ENCODE data around the gene DNAJC17. TPM values are rescaled to one million over a fixed set of nuclear protein-coding genes. Genes with fewer than 3 reads are reported as not detected.

Gene DNAJC17
- total RNA-seq, 6 experiments from 2014 or later, result 25.9 to 39.9 (median 29.6) TPM

DNA sequence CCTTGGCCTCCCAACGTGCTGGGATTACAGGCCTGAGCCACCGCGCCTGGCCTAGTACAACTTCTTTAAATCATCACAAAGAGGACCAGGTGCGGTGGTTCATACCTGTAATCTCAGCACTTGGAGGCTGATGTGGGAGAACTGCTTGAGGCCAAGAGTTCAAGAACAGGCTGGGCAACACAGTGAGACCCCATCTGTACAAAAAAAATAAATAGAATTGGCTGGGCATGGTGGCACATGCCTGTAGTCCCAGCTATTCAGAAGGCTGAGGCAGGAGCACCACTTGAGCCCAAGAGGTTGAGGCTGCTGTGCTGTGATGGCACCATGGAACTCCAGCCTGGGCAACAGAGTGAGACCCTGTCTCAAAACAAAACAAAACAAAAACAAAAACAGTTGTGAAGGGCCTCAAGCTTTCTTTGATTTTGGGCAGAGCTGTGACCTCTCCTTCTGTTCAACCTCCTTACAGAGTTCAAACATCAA is 58.1 kb downstream of the DNAJC17 start:
- no peak for DNase-seq
- Mint-ChIP-seq H3K27ac (no peak overlapping the region), H3K27me3 (ENCODE audit: insufficient read depth) (peaks cover 4% of the 10 kb centered on the region), H3K4me3 (no peak overlapping the region), H3K4me1 (ENCODE audit: low read depth) (peaks cover 41% of the 10 kb centered on the region), H3K36me3 (ENCODE audit: low read depth) (peaks cover 4% of the 10 kb centered on the region; the same call in 1 of the 2 replicates), H3K9me3 (no peaks in the 10 kb centered on the region)
- TF ChIP-seq, protein P1, sequence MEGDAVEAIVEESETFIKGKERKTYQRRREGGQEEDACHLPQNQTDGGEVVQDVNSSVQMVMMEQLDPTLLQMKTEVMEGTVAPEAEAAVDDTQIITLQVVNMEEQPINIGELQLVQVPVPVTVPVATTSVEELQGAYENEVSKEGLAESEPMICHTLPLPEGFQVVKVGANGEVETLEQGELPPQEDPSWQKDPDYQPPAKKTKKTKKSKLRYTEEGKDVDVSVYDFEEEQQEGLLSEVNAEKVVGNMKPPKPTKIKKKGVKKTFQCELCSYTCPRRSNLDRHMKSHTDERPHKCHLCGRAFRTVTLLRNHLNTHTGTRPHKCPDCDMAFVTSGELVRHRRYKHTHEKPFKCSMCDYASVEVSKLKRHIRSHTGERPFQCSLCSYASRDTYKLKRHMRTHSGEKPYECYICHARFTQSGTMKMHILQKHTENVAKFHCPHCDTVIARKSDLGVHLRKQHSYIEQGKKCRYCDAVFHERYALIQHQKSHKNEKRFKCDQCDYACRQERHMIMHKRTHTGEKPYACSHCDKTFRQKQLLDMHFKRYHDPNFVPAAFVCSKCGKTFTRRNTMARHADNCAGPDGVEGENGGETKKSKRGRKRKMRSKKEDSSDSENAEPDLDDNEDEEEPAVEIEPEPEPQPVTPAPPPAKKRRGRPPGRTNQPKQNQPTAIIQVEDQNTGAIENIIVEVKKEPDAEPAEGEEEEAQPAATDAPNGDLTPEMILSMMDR (IDR thresholded peaks at IDR 0.05), result no peak

- Mint-ChIP-seq H3K9me3 (no peaks in the 10 kb centered on the region), H3K4me3 (no peak overlapping the region), H3K36me3 (ENCODE audit: low read depth) (peaks cover 4% of the 10 kb centered on the region; the same call in 1 of the 2 replicates), H3K27ac (peak overlapping the region; percentile 18), H3K27me3 (ENCODE audit: insufficient read depth) (peaks cover 7% of the 10 kb centered on the region), H3K4me1 (ENCODE audit: low read depth) (peaks cover 38% of the 10 kb centered on the region)
- TF ChIP-seq, protein P1 (IDR thresholded peaks at IDR 0.05), result no peak
- no peak for DNase-seq
These were observed 59.3 kb downstream of the DNAJC17 start for GRCh38 chr15:40747685-40748631.

GRCh38 chr15:40746916-40747418 is 60.3 kb downstream of the DNAJC17 start:
- DNase-seq, result no peak
- no peak overlapping the region; the same call in 1 of the 2 replicates for H3K27ac Mint-ChIP-seq
- no peaks in the 10 kb centered on the region for H3K9me3 Mint-ChIP-seq
- peaks cover 7% of the 10 kb centered on the region for H3K27me3 Mint-ChIP-seq (ENCODE audit: insufficient read depth)
- TF ChIP-seq, protein P1 (IDR thresholded peaks at IDR 0.05), result no peak
- peaks cover 31% of the 10 kb centered on the region for H3K4me1 Mint-ChIP-seq (ENCODE audit: low read depth)
- H3K4me3 Mint-ChIP-seq, result no peak overlapping the region
- H3K36me3 Mint-ChIP-seq (ENCODE audit: low read depth), result peaks cover 11% of the 10 kb centered on the region

GRCh38 chr15:40744815-40745152 is 62.5 kb downstream of the DNAJC17 start:
- peak overlapping the region; percentile 78; the same call in 1 of the 2 replicates for H3K27ac Mint-ChIP-seq
- TF ChIP-seq, protein P1 (IDR thresholded peaks at IDR 0.05), result no peak
- DNase-seq, result no peak
- H3K36me3 Mint-ChIP-seq (ENCODE audit: low read depth), result peaks cover 8% of the 10 kb centered on the region
- H3K4me3 Mint-ChIP-seq, result no peak overlapping the region
- H3K27me3 Mint-ChIP-seq (ENCODE audit: insufficient read depth), result peaks cover 5% of the 10 kb centered on the region
- no peaks in the 10 kb centered on the region for H3K9me3 Mint-ChIP-seq
- peaks cover 31% of the 10 kb centered on the region for H3K4me1 Mint-ChIP-seq (ENCODE audit: low read depth)

DNA sequence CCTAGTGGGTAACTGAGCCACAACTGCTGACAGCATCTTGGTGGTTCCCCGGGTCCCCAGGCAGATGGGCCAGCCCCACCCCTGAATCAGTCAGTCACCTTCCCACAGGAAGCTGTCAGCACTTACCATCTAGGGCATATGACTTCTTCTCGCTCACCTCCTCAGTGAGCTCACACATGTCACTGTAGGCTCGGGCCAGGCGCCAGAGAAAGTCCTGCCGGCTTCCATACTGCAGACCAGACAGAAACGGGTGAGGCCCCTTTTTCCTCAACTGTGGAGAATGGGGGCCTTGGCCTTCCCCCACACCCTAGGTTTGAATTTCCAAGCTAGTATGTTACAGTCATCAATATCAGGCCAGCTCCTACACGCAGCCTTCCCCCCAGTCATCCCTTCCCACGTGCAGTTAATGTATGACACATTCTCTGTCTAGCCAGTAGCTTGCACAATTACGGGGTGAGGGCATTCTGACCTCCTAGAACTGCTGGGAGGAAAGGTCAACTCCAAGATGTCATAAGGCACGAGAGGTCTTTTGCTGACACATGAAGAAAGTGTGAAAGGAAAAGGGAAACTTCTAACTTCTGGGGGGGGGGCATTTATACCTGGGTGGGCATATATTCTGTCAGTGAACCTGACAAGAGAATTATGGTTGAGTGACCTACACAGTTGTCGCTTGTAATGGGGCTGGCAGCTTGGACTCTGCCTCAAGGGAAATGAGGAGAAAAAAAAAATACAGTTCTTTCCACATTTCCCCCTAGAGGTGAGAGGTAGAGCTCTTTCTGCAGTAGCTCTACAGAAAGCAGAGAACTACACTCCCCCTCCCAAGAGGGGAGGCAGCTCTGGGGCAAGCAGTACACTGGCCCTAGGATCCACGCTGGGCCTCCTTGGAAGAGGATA is 63.1 kb downstream of the DNAJC17 start:
- Mint-ChIP-seq H3K4me3 (no peak overlapping the region), H3K36me3 (ENCODE audit: low read depth) (peaks cover 8% of the 10 kb centered on the region), H3K27me3 (ENCODE audit: insufficient read depth) (peaks cover 5% of the 10 kb centered on the region), H3K27ac (peak overlapping the region; percentile 78), H3K9me3 (no peaks in the 10 kb centered on the region), H3K4me1 (ENCODE audit: low read depth) (peaks cover 31% of the 10 kb centered on the region)
- peak; percentile 66 for DNase-seq
- TF ChIP-seq, protein P1 (IDR thresholded peaks at IDR 0.05), result peak; percentile 59
